ENCODE measurements around the gene CDH18. TPM values are rescaled to one million over a fixed set of nuclear protein-coding genes. Genes with fewer than 3 reads are reported as not detected.

Gene CDH18
- total RNA-seq (2022; extraction: Qiagen RNA extraction): not detected in 5 replicates

GRCh38 chr5:19987612-19988361 lies at the start of gene CDH18:
Gene CDH18 (minus strand): TSS chr5:19988200. CDS start chr5:19838986, 149,214 bp downstream.

Data from A549 treated with CORT108297 at 1 μM for 4 hours (cell line).